ENCODE measurements around the gene SRD5A3. TPM values are rescaled to one million over a fixed set of nuclear protein-coding genes. Genes with fewer than 3 reads are reported as not detected.

Gene SRD5A3
- total and polyA plus RNA-seq, 7 experiments from 2014 or later, result 1.9 to 10.6 (median 5.0) TPM

GRCh38 chr4:55386840-55387239, 40.8 kb downstream of the SRD5A3 start:
- ChIA-PET POLR2A (no interaction called here), CTCF (no interaction called here)
- Mint-ChIP-seq H3K4me1 (peaks cover 0 to 9% (median 0%) of the 10 kb centered on the region in 7 donors), H3K27me3 (peaks cover 0 to 6% (median 0%) of the 10 kb centered on the region in 5 donors), H3K27ac (no peak overlapping the region), H3K4me3 (no peak overlapping the region), H3K9me3 (no peaks in the 10 kb centered on the region), H3K36me3 (no peaks in the 10 kb centered on the region)
- Histone ChIP-seq H3K27me3 (ENCODE audit: control insufficient read depth in 2 of 2, insufficient read depth in 2 of 2, low read length in 2 of 2) (no peaks in the 10 kb centered on the region), H3K36me3 (ENCODE audit: control insufficient read depth in 2 of 3, insufficient read depth in 3 of 3, low read length in 3 of 3) (no peaks in the 10 kb centered on the region), H3K27ac (ENCODE audit: low read depth, low read length) (no peak overlapping the region), H3K4me3 (ENCODE audit: low read length) (no peak overlapping the region), H3K4me1 (ENCODE audit: control insufficient read depth in 2 of 2, insufficient read depth in 2 of 2, low read length in 2 of 2) (no peaks in the 10 kb centered on the region), H3K9me3 (ENCODE audit: control insufficient read depth in 2 of 3, low read length in 3 of 3) (no peaks in the 10 kb centered on the region)
- intact Hi-C loops (cut with micrococcal nuclease), result no loop called here
- ATAC-seq (no peak), DNase-seq (no peak)

- Histone ChIP-seq H3K27me3 (ENCODE audit: control insufficient read depth in 2 of 2, insufficient read depth in 2 of 2, low read length in 2 of 2) (no peaks in the 10 kb centered on the region), H3K4me1 (ENCODE audit: control insufficient read depth in 2 of 2, insufficient read depth in 2 of 2, low read length in 2 of 2) (peaks cover 17 to 25% of the 10 kb centered on the region in 2 donors), H3K36me3 (ENCODE audit: control insufficient read depth in 2 of 3, insufficient read depth in 3 of 3, low read length in 3 of 3) (no peaks in the 10 kb centered on the region), H3K4me3 (ENCODE audit: low read length) (no peak overlapping the region), H3K27ac (ENCODE audit: low read depth, low read length) (no peak overlapping the region), H3K9me3 (ENCODE audit: control insufficient read depth in 2 of 3, low read length in 3 of 3) (no peaks in the 10 kb centered on the region)
- peaks cover 0 to 13% (median 0%) of the 10 kb centered on the region in 5 donors for H3K36me3 Mint-ChIP-seq
- H3K9me3 Mint-ChIP-seq, result no peaks in the 10 kb centered on the region
- peaks cover 20 to 36% (median 26%) of the 10 kb centered on the region in 7 donors for H3K4me1 Mint-ChIP-seq
- peaks cover 0 to 6% (median 0%) of the 10 kb centered on the region in 5 donors for H3K27me3 Mint-ChIP-seq
- ATAC-seq (no peak), DNase-seq (no peak)
- H3K4me3 Mint-ChIP-seq, result peak overlapping the region in 4 of 10 donors; percentile 42 to 95 (median 62)
- ChIA-PET CTCF (interaction anchor here (0.6 to 3.6 kb wide), 2 partner anchors 48 to 474 kb away, joined by 4 to 23 read pairs; partner anchors contain the start of gene SRD5A3), POLR2A (no interaction called here)
- H3K27ac Mint-ChIP-seq, result peak overlapping the region in 5 of 9 donors; percentile 2 to 68 (median 16)
- intact Hi-C loops (cut with micrococcal nuclease), result loop anchor here (2.0 to 10.0 kb wide), 4 partner anchors 449 to 1071 kb away; partner anchors contain the start of genes CEP135 (in 2 of the 2) and SRP72 (in 1 of the 2)
These were observed 47.6 kb downstream of the SRD5A3 start for GRCh38 chr4:55393461-55394320.

- H3K36me3 ChIP-seq (ENCODE audit: control insufficient read depth in 2 of 3, insufficient read depth in 3 of 3, low read length in 3 of 3), result no peaks in the 10 kb centered on the region
- intact Hi-C loops (cut with micrococcal nuclease), result loop anchor here (1.0 to 10.0 kb wide), 20 partner anchors 33 to 1582 kb away; partner anchors contain the start of genes AASDH (in 2 of the 2), CEP135 (in 2 of the 2), CLOCK (in 2 of the 2) and EXOC1 (in 2 of the 2)
- H3K36me3 Mint-ChIP-seq, result peaks cover 0 to 13% (median 0%) of the 10 kb centered on the region in 5 donors
- H3K27ac Mint-ChIP-seq, result peak overlapping the region; percentile 89 to 99 (median 96)
- no peaks in the 10 kb centered on the region for H3K9me3 Mint-ChIP-seq
- H3K27me3 ChIP-seq (ENCODE audit: control insufficient read depth in 2 of 2, insufficient read depth in 2 of 2, low read length in 2 of 2), result no peaks in the 10 kb centered on the region
- H3K27me3 Mint-ChIP-seq, result no peaks in the 10 kb centered on the region
- peak overlapping the region; percentile 88 for H3K4me3 ChIP-seq (ENCODE audit: low read length)
- no peaks in the 10 kb centered on the region for H3K9me3 ChIP-seq (ENCODE audit: control insufficient read depth in 2 of 3, low read length in 3 of 3)
- CTCF ChIA-PET, result interaction anchor here (0.7 to 3.6 kb wide), 6 partner anchors 13 to 473 kb away, joined by 3 to 23 read pairs (median 4); partner anchors contain the start of gene SRD5A3
- peak in 1 of 9 donors; percentile 11 for DNase-seq
- POLR2A ChIA-PET, result interaction anchor here (0.6 to 2.7 kb wide), 9 partner anchors 10 to 1041 kb away, joined by 3 to 13 read pairs (median 3); partner anchors contain the start of genes AASDH, PAICS, PPAT and SRD5A3
- peaks cover 27 to 31% of the 10 kb centered on the region in 2 donors for H3K4me1 ChIP-seq (ENCODE audit: control insufficient read depth in 2 of 2, insufficient read depth in 2 of 2, low read length in 2 of 2)
- ATAC-seq, result no peak
- H3K4me3 Mint-ChIP-seq, result peak overlapping the region; percentile 94 to 99 (median 96)
- H3K27ac ChIP-seq (ENCODE audit: low read depth, low read length), result peak overlapping the region; percentile 89
- peaks cover 25 to 45% (median 35%) of the 10 kb centered on the region in 7 donors for H3K4me1 Mint-ChIP-seq
These were observed 49.1 kb downstream of the SRD5A3 start for GRCh38 chr4:55395218-55395528.

- Mint-ChIP-seq H3K4me3 (peak within 1 kb of the TSS; percentile 94 to 99 (median 96)), H3K27me3 (no peaks in the 10 kb centered on the region), H3K9me3 (no peaks in the 10 kb centered on the region), H3K27ac (peak within 1 kb of the TSS; percentile 89 to 99 (median 96)), H3K4me1 (peaks cover 29 to 49% (median 39%) of the 10 kb centered on the region in 7 donors), H3K36me3 (peaks cover 0 to 13% (median 0%) of the 10 kb centered on the region in 5 donors)
- POLR2A ChIA-PET, result interaction anchor here (0.6 to 2.7 kb wide), 10 partner anchors 10 to 1040 kb away, joined by 3 to 13 read pairs (median 3); partner anchors contain the start of genes AASDH, PAICS, PPAT and SRD5A3
- ATAC-seq, result peak; percentile 94
- peak within 1 kb of the TSS; percentile 88 for H3K4me3 ChIP-seq (ENCODE audit: low read length)
- H3K27ac ChIP-seq (ENCODE audit: low read depth, low read length), result peak within 1 kb of the TSS; percentile 89
- H3K27me3 ChIP-seq (ENCODE audit: control insufficient read depth in 2 of 2, insufficient read depth in 2 of 2, low read length in 2 of 2), result no peaks in the 10 kb centered on the region
- no peaks in the 10 kb centered on the region for H3K36me3 ChIP-seq (ENCODE audit: control insufficient read depth in 2 of 3, insufficient read depth in 3 of 3, low read length in 3 of 3)
- H3K9me3 ChIP-seq (ENCODE audit: control insufficient read depth in 2 of 3, low read length in 3 of 3), result no peaks in the 10 kb centered on the region
- H3K4me1 ChIP-seq (ENCODE audit: control insufficient read depth in 2 of 2, insufficient read depth in 2 of 2, low read length in 2 of 2), result peaks cover 27 to 31% of the 10 kb centered on the region in 2 donors
- intact Hi-C loops (cut with micrococcal nuclease), result loop anchor here (1.0 to 10.0 kb wide), 20 partner anchors 33 to 1582 kb away; partner anchors contain the start of genes AASDH (in 2 of the 2), CEP135 (in 2 of the 2), CLOCK (in 2 of the 2) and EXOC1 (in 2 of the 2)
- DNase-seq, result peak; percentile 77 to 92 (median 87)
- CTCF ChIA-PET, result interaction anchor here (0.7 to 3.6 kb wide), 5 partner anchors 13 to 472 kb away, joined by 3 to 23 read pairs (median 4); partner anchors contain the start of gene SRD5A3
These were observed 49.7 kb downstream of the SRD5A3 start, which contains the start of gene TMEM165 for GRCh38 chr4:55395529-55396307. Gene TMEM165 (plus strand): TSS chr4:55395957. CDS start chr4:55396190, 233 bp downstream.

GRCh38 chr4:55396308-55397125, 50.5 kb downstream of the SRD5A3 start:
- DNase-seq (peak in 8 of 9 donors; percentile 1 to 61 (median 16)), ATAC-seq (peak; percentile 4)
- no peaks in the 10 kb centered on the region for H3K9me3 ChIP-seq (ENCODE audit: control insufficient read depth in 2 of 3, low read length in 3 of 3)
- no peaks in the 10 kb centered on the region for H3K27me3 ChIP-seq (ENCODE audit: control insufficient read depth in 2 of 2, insufficient read depth in 2 of 2, low read length in 2 of 2)
- ChIA-PET CTCF (interaction anchor here (0.9 kb wide), 1 partner anchor 51 kb away, joined by 3 read pairs; the partner anchor contains the start of gene SRD5A3), POLR2A (interaction anchor here (0.6 to 2.7 kb wide), 5 partner anchors 16 to 605 kb away, joined by 3 to 13 read pairs (median 3); no protein-coding TSS in a partner anchor)
- intact Hi-C loops (cut with micrococcal nuclease), result loop anchor here (5.0 to 10.0 kb wide), 11 partner anchors 34 to 1581 kb away; partner anchors contain the start of genes REST (in 2 of the 2), AASDH (in 1 of the 2), CHIC2 (in 1 of the 2) and NOA1 (in 1 of the 2)
- peak overlapping the region; percentile 88 for H3K4me3 ChIP-seq (ENCODE audit: low read length)
- Mint-ChIP-seq H3K36me3 (peaks cover 0 to 16% (median 0%) of the 10 kb centered on the region in 5 donors), H3K9me3 (no peaks in the 10 kb centered on the region), H3K27ac (peak overlapping the region; percentile 62 to 98 (median 80)), H3K4me1 (peaks cover 34 to 56% (median 45%) of the 10 kb centered on the region in 7 donors), H3K4me3 (peak overlapping the region; percentile 85 to 99 (median 95)), H3K27me3 (no peaks in the 10 kb centered on the region)
- no peaks in the 10 kb centered on the region for H3K36me3 ChIP-seq (ENCODE audit: control insufficient read depth in 2 of 3, insufficient read depth in 3 of 3, low read length in 3 of 3)
- H3K4me1 ChIP-seq (ENCODE audit: control insufficient read depth in 2 of 2, insufficient read depth in 2 of 2, low read length in 2 of 2), result peaks cover 27 to 31% of the 10 kb centered on the region in 2 donors
- H3K27ac ChIP-seq (ENCODE audit: low read depth, low read length), result peak overlapping the region; percentile 89
